GM10847 (cell line): Measurements from ENCODE around the gene ASGR2.

Source experiments
- POLR2A ChIP-seq: IDR thresholded peaks from 2 replicates; pipeline ENCODE4 v1.6.1; 2011; ENCODE audit not compliant: insufficient read length; ENCODE audit errors: extremely low read depth

ASGR2 gene

DNA sequence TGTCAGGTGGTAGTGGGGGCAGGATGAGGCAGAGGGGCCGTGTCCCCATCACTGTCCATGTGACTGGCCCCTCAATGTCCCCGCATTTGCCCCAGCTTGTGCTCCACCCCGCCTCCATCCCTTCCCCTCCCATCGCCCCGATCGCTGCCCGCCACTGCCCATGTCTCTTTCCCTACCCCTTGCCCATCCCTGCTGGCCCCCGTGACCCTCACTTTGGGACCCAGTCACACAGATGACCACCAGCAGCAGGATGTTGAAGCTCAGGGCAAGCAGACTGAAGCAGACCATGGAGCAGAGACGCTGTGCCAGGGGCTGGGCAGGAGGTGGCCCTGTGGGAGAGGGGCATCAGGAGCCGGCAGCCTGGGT, 6.1 kb downstream of the ASGR2 start:
- TF ChIP-seq POLR2A, result no peak

GRCh38 chr17:7107795-7108559, 6.6 kb downstream of the ASGR2 start:
- TF ChIP-seq POLR2A, result no peak

DNA sequence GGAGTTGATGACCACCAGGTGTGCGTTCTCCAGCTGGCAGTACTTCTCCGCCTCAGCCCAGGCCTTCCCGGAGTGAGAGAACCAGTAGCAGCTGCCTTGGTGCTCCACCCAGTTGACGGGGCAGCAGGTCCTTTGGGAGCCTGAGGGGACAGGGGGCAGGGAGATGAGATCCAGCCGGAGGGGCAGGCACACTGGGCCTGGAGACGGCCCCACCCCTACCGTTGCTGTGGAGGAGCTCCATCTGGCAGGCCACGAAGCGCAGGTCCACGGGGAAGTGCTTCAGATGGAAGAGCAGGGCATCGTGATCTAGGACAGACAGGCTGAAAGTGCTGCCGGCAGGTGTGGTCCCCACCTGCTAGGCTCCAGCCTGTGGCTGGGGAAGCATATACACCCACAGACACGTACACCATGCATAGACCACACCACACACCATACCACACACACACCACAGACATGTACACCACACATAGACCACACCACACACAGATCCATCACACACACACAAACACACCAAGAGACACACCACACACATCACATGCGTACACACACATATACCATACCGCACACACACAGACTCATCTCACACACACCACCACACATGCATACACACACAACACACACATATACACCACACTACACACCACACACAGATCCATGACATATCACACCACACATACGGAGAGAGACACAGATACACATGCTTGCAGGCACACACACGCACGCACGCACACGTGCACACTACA, 7.4 kb downstream of the ASGR2 start:
- TF ChIP-seq POLR2A, result no peak

DNA sequence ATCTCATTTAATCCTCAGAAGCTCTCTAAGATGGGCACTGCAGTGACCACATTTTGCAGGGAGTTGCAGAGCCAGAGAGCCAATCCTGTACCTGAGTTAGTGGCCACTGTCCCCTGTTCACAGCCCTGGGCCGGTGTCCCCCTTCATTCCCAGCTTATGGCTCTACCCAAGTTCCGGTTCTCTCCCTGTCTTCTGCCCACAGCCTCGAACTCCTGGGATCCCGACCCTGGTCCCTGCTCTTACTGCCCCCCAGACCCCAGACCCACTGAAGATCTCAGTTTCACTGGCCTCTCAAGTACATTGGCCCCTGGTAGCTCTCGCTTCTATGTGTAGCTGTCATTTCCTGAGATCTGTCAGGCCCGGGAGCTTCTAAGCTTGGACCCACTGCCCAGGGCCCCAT, 12.2 kb downstream of the ASGR2 start:
- TF ChIP-seq POLR2A, result no peak

DNA sequence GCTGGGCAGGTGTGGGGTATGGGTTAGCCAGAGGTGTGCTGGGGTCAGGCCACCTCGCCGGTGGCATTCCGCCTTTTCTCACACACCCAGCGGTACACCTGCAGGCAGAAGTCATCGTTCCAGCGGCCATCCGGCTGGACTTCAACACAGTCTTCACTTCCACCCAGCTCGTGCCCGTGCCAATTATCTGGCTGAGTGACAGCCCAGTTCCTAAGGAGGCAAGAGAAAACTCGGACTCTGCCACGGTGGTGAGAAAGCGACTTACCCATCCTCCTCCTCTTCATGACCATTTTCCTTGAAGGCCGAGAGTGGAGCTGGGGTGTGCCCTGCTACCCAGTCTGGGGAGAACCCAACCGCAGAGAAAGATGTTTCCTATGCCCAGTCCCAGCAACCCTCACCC, 13.1 kb downstream of the ASGR2 start:
- no peak for TF ChIP-seq POLR2A

- TF ChIP-seq POLR2A, result no peak
These were observed 15.7 kb downstream of the ASGR2 start for GRCh38 chr17:7098802-7099459.

- TF ChIP-seq POLR2A, result no peak
These were observed 16.7 kb downstream of the ASGR2 start for GRCh38 chr17:7097940-7098339.

- no peak for TF ChIP-seq POLR2A
These were observed 19.0 kb downstream of the ASGR2 start for GRCh38 chr17:7095625-7096024.

- no peak for TF ChIP-seq POLR2A
These were observed 20.0 kb downstream of the ASGR2 start for GRCh38 chr17:7094652-7095019.

DNA sequence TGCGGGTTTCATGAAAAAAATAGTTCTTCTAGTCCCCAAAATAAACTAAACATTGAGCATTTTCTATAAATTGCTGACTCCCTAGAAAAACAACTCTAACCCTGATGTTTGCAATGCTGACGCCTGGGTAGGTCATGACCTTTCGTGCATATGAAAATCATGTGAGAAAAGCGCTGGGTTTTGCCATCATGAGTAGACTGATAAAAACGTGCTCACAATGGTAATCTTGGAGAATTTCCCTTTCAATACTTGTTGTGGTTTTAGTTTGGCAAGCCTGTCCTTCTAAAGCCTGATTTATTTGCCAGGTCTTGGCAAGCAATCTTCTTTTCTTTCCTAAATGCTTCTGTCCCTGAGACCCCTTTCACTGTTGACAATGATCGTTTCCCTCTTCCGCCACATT, 30.5 kb downstream of the ASGR2 start:
- TF ChIP-seq POLR2A, result no peak

- no peak for TF ChIP-seq POLR2A
These were observed 31.0 kb downstream of the ASGR2 start for GRCh38 chr17:7083592-7083991.

DNA sequence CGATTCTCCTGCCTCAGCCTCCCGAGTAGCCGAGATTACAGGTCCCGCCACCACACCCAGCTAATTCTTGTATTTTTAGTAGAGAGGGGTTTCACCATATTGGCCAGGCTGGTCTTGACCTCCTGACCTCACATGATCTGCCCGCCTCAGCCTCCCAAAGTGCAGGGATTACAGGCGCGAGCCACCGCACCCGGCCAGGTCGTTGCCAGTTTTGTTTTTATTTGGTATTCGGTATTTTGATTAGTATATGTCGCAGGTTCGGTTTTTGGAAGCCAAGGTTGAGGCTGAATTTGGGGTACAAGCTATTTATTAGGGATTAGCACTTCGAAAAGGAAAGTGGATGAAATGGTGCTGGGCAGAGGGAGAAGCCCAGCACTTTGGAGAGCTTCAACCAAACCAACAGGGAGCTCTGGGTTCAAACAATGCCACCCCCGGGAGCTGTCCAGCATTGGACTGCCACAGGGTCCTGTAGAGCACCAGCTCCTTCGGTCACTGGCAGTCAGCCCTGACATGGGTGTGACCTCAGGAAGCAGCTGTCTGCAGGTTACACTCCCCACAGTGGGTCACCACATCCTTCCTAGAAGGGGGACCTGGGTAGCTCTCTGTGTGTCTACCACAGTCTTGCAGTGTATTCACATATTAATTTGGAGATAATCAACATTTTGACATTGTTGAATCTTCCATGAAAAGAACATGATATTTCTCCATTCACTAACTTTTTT, 33.1 kb downstream of the ASGR2 start:
- TF ChIP-seq POLR2A, result no peak

- TF ChIP-seq POLR2A, result no peak
These were observed 34.1 kb downstream of the ASGR2 start for GRCh38 chr17:7080456-7081041.

GRCh38 chr17:7079581-7080455, 34.8 kb downstream of the ASGR2 start, which contains the start of gene CLEC10A:
Gene CLEC10A (minus strand): TSS chr17:7080251. CDS start chr17:7078812, 1,439 bp downstream.
- no peak for TF ChIP-seq POLR2A
